Measurements from ENCODE around the gene CFAP57.
A peak's percentile ranks its signal among the peaks of the same experiment; 100 is the strongest.

Gene CFAP57

DNA sequence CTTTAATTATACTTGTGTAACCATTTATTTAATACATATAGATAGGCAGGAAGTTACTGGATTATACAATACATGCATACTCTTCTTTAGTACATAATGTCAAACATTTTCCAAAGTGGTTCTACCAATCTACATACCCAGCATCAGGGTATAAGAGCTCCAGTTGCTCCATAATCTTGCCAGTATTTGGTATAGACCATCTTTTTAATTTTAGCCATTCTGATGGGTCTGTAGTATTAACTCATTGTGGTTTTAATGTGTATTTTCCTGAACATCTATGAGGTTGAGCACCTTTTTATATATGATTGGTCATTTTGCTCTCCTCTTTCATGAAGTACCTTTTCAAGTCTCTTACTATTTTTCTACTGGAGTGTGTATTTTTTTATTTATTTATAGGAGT is 32.1 kb upstream of the CFAP57 start:
- H3K79me2 ChIP-seq (ENCODE audit: insufficient read depth, low read depth), result no peaks in the 10 kb centered on the region
- no peaks in the 10 kb centered on the region for H3K36me3 ChIP-seq (ENCODE audit: insufficient read depth)
- no peak overlapping the region for H3K4me2 ChIP-seq
- H3K27ac ChIP-seq, result no peak overlapping the region
- no peaks in the 10 kb centered on the region for H3K4me1 ChIP-seq (ENCODE audit: low read depth, poor library complexity, severe bottlenecking)
- no peaks in the 10 kb centered on the region for H3K27me3 ChIP-seq (ENCODE audit: insufficient read depth, low read depth)
- H4K20me1 ChIP-seq (ENCODE audit: insufficient read depth), result no peaks in the 10 kb centered on the region
- H3K4me3 ChIP-seq (IDR thresholded peaks at IDR 0.05; ENCODE audit: insufficient read depth, low read depth, low read length), result no peak overlapping the region
- H3K9ac ChIP-seq, result no peak overlapping the region
- H2AFZ ChIP-seq (ENCODE audit: low read depth), result no peak overlapping the region
- TF ChIP-seq, protein P1, sequence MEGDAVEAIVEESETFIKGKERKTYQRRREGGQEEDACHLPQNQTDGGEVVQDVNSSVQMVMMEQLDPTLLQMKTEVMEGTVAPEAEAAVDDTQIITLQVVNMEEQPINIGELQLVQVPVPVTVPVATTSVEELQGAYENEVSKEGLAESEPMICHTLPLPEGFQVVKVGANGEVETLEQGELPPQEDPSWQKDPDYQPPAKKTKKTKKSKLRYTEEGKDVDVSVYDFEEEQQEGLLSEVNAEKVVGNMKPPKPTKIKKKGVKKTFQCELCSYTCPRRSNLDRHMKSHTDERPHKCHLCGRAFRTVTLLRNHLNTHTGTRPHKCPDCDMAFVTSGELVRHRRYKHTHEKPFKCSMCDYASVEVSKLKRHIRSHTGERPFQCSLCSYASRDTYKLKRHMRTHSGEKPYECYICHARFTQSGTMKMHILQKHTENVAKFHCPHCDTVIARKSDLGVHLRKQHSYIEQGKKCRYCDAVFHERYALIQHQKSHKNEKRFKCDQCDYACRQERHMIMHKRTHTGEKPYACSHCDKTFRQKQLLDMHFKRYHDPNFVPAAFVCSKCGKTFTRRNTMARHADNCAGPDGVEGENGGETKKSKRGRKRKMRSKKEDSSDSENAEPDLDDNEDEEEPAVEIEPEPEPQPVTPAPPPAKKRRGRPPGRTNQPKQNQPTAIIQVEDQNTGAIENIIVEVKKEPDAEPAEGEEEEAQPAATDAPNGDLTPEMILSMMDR (conservative IDR thresholded peaks at IDR 0.05; ENCODE audit: low read depth, low read length), result no peak

DNA sequence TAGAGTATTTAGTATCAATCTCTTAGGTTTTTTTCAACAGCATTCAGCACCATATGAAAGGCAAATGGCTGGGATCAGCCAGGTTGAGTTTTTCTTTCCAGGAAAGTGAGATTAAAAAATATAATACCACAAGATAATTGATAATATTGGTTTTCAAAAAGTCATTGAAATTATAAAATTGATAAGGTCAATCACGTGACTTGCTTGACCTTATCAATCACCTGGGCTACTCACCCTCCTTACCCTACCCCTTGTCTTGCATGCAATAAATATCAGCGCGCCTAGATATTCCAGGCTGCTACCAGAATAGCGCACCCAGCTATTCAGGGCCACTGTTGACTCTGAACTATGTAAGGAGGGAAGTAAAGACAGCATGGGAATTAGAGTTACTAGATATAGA is 31.5 kb upstream of the CFAP57 start:
- no peaks in the 10 kb centered on the region for H3K36me3 ChIP-seq (ENCODE audit: insufficient read depth)
- no peak overlapping the region for H2AFZ ChIP-seq (ENCODE audit: low read depth)
- H3K4me2 ChIP-seq, result no peak overlapping the region
- no peak overlapping the region for H3K4me3 ChIP-seq (IDR thresholded peaks at IDR 0.05; ENCODE audit: insufficient read depth, low read depth, low read length)
- H3K79me2 ChIP-seq (ENCODE audit: insufficient read depth, low read depth), result no peaks in the 10 kb centered on the region
- TF ChIP-seq, protein P1 (conservative IDR thresholded peaks at IDR 0.05; ENCODE audit: low read depth, low read length), result no peak
- no peaks in the 10 kb centered on the region; the same call in 1 of the 2 replicates for H4K20me1 ChIP-seq (ENCODE audit: insufficient read depth)
- no peaks in the 10 kb centered on the region for H3K4me1 ChIP-seq (ENCODE audit: low read depth, poor library complexity, severe bottlenecking)
- no peaks in the 10 kb centered on the region for H3K27me3 ChIP-seq (ENCODE audit: insufficient read depth, low read depth)
- no peak overlapping the region for H3K9ac ChIP-seq
- H3K27ac ChIP-seq, result no peak overlapping the region

DNA sequence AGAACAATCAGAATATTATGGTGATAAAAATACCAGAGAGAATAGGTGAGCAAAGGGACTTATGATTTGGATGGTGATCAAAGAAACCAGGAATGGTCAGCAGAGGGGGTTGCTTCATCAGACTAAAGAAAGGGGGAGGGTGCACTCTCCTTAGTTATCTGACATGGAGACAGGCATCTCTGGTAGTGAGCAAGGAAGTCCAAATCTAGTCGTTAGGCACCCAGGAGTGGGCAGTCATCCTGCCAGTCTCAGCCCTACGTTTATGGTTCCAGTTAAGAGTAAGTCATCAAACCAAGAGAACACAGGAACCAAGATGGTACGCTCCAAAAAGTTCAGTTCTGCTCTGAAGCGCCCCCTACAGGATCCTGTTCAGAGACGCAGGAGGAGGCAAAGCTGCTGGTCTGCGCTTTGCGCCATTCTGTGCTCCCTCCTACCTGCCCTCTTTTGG is 28.7 kb upstream of the CFAP57 start:
- no peaks in the 10 kb centered on the region for H3K4me1 ChIP-seq (ENCODE audit: low read depth, poor library complexity, severe bottlenecking)
- no peaks in the 10 kb centered on the region for H3K36me3 ChIP-seq (ENCODE audit: insufficient read depth)
- no peak overlapping the region for H3K27ac ChIP-seq
- no peak overlapping the region for H3K9ac ChIP-seq
- no peak overlapping the region for H2AFZ ChIP-seq (ENCODE audit: low read depth)
- no peak overlapping the region for H3K4me2 ChIP-seq
- H3K79me2 ChIP-seq (ENCODE audit: insufficient read depth, low read depth), result no peaks in the 10 kb centered on the region
- no peaks in the 10 kb centered on the region; the same call in 1 of the 2 replicates for H4K20me1 ChIP-seq (ENCODE audit: insufficient read depth)
- no peak overlapping the region for H3K4me3 ChIP-seq (IDR thresholded peaks at IDR 0.05; ENCODE audit: insufficient read depth, low read depth, low read length)
- TF ChIP-seq, protein P1 (conservative IDR thresholded peaks at IDR 0.05; ENCODE audit: low read depth, low read length), result peak; percentile 64
- no peaks in the 10 kb centered on the region for H3K27me3 ChIP-seq (ENCODE audit: insufficient read depth, low read depth)

DNA sequence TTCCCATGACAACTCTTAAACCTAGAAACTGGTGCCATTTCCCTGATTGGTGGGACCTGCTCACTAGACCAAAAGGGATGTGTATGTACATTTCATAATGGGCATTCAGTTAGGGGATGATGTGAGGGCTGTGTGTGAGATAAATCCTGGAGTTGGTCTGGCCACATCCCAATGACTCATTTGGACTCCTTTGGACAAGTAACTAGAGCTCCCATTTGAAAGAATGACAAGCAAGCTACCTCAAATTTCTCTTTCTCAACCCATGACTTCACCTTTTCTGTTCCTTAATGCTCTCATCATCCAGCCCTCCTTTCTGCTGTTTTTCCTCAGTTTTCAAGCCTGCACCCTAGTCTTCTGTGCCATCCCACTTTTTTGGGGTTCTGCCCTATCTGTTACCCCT is 27.9 kb upstream of the CFAP57 start:
- no peaks in the 10 kb centered on the region for H3K4me1 ChIP-seq (ENCODE audit: low read depth, poor library complexity, severe bottlenecking)
- no peak overlapping the region for H3K4me3 ChIP-seq (IDR thresholded peaks at IDR 0.05; ENCODE audit: insufficient read depth, low read depth, low read length)
- H4K20me1 ChIP-seq (ENCODE audit: insufficient read depth), result no peaks in the 10 kb centered on the region; the same call in 1 of the 2 replicates
- H3K79me2 ChIP-seq (ENCODE audit: insufficient read depth, low read depth), result no peaks in the 10 kb centered on the region
- no peak overlapping the region for H3K4me2 ChIP-seq
- no peak overlapping the region for H3K9ac ChIP-seq
- no peak overlapping the region for H2AFZ ChIP-seq (ENCODE audit: low read depth)
- no peaks in the 10 kb centered on the region for H3K36me3 ChIP-seq (ENCODE audit: insufficient read depth)
- H3K27ac ChIP-seq, result no peak overlapping the region
- H3K27me3 ChIP-seq (ENCODE audit: insufficient read depth, low read depth), result no peaks in the 10 kb centered on the region
- TF ChIP-seq, protein P1 (conservative IDR thresholded peaks at IDR 0.05; ENCODE audit: low read depth, low read length), result no peak
